ENCODE measurements around the gene FOXO6. TPM values are rescaled to one million over a fixed set of nuclear protein-coding genes. Genes with fewer than 3 reads are reported as not detected.

The FOXO6 gene
- total and polyA plus RNA-seq, 9 of the 15 experiments (the other 6 are each of a cell fraction or from before 2014, with no cell fraction given): 0.04 to 0.31 (median 0.12) TPM; not detected in 5

GRCh38 chr1:41320895-41321676, 40.1 kb upstream of the FOXO6 start (continued):
- TF ChIP-seq, protein P1, sequence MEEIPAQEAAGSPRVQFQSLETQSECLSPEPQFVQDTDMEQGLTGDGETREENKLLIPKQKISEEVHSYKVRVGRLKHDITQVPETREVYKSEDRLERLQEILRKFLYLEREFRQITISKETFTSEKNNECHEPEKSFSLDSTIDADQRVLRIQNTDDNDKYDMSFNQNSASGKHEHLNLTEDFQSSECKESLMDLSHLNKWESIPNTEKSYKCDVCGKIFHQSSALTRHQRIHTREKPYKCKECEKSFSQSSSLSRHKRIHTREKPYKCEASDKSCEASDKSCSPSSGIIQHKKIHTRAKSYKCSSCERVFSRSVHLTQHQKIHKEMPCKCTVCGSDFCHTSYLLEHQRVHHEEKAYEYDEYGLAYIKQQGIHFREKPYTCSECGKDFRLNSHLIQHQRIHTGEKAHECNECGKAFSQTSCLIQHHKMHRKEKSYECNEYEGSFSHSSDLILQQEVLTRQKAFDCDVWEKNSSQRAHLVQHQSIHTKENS (CRISPR knock-in tag; IDR thresholded peaks at IDR 0.05): no peak
- TF ChIP-seq HMG20A (CRISPR knock-in tag; conservative IDR thresholded peaks at IDR 0.05) (no peak), NFATC3 (IDR thresholded peaks at IDR 0.05) (no peak), CHD1 (IDR thresholded peaks at IDR 0.05; ENCODE audit: low read length) (no peak), CBFA2T2 (conservative IDR thresholded peaks at IDR 0.05) (no peak)
- TF ChIP-seq, protein P2, sequence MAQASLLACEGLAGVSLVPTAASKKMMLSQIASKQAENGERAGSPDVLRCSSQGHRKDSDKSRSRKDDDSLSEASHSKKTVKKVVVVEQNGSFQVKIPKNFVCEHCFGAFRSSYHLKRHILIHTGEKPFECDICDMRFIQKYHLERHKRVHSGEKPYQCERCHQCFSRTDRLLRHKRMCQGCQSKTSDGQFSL (CRISPR knock-in tag; IDR thresholded peaks at IDR 0.05): no peak
- TF ChIP-seq, protein P2 (tag; IDR thresholded peaks at IDR 0.05): no peak

Measured in K562 (cell line).